Measurements from ENCODE around the gene SPATS1. TPM values are rescaled to one million over a fixed set of nuclear protein-coding genes. Genes with fewer than 3 reads are reported as not detected.
"Not testable (repeated sequence)": the region's sequence is repeated elsewhere in the genome, so short reads cannot be mapped to it uniquely, and the experiment has no call there.

The SPATS1 gene
- total RNA-seq, 6 experiments from 2014 or later: not detected

- intact Hi-C loops (cut with DNase I): loop anchor here in 1 of 2 donors (10.0 kb wide), 1 partner anchor 185 kb away; no protein-coding TSS in a partner anchor
These were observed 7.6 kb downstream of the SPATS1 start for GRCh38 chr6:44349904-44350649.

GRCh38 chr6:44350650-44350994, 8.2 kb downstream of the SPATS1 start:
- 27% methylated on average over 3 of the region's 4 CpGs for WGBS (ENCODE audit: insufficient coverage, low coverage, low lambda C conversion rate, missing lambda C conversion rate)
- H3K9me3 ChIP-seq; H3K36me3 ChIP-seq; DNase-seq; H3K27me3 ChIP-seq; intact Hi-C loops (cut with DNase I): not testable (repeated sequence)
- H3K27ac ChIP-seq: peak overlapping the region in 2 of 3 donors; percentile 46 to 78
- ATAC-seq: peak in 2 of 4 donors; percentile 50 to 53
- peaks cover 0 to 15% (median 2%) of the 10 kb centered on the region in 4 donors for H3K4me1 ChIP-seq
- peak overlapping the region in 1 of 3 donors; percentile 8 for H3K4me3 ChIP-seq

More at GRCh38 chr6:44349904-44350649, 7.6 kb downstream of the SPATS1 start:
- ATAC-seq (peak; percentile 94 to 97 (median 96)), DNase-seq (peak in 1 of 3 donors; percentile 61)
- H3K27me3 ChIP-seq: no peaks in the 10 kb centered on the region
- 37% methylated on average over 6 of the region's 6 CpGs for WGBS (ENCODE audit: insufficient coverage, low coverage, low lambda C conversion rate, missing lambda C conversion rate)
- peak overlapping the region in 2 of 3 donors; percentile 46 to 78 for H3K27ac ChIP-seq
- no peak for TF ChIP-seq POLR2A (IDR thresholded peaks at IDR 0.05)
- TF ChIP-seq CTCF (IDR thresholded peaks at IDR 0.05): no peak
- H3K36me3 ChIP-seq: no peaks in the 10 kb centered on the region
- no peaks in the 10 kb centered on the region for H3K9me3 ChIP-seq
- peak overlapping the region in 1 of 3 donors; percentile 8 for H3K4me3 ChIP-seq
- peaks cover 0 to 15% (median 2%) of the 10 kb centered on the region in 4 donors for H3K4me1 ChIP-seq

GRCh38 chr6:44352259-44352658, 9.8 kb downstream of the SPATS1 start:
- no peaks in the 10 kb centered on the region for H3K9me3 ChIP-seq
- ATAC-seq (no peak), DNase-seq (no peak)
- no peak overlapping the region for H3K4me3 ChIP-seq
- intact Hi-C loops (cut with DNase I): no loop called here
- peaks cover 0 to 15% (median 2%) of the 10 kb centered on the region in 4 donors for H3K4me1 ChIP-seq
- H3K27ac ChIP-seq: no peak overlapping the region
- H3K36me3 ChIP-seq: no peaks in the 10 kb centered on the region
- TF ChIP-seq POLR2A (IDR thresholded peaks at IDR 0.05): no peak
- TF ChIP-seq CTCF (IDR thresholded peaks at IDR 0.05): no peak
- 36% methylated on average over 2 of the region's 4 CpGs for WGBS (ENCODE audit: insufficient coverage, low coverage, low lambda C conversion rate, missing lambda C conversion rate)
- H3K27me3 ChIP-seq: no peaks in the 10 kb centered on the region

- TF ChIP-seq POLR2A (IDR thresholded peaks at IDR 0.05): no peak
- TF ChIP-seq CTCF (IDR thresholded peaks at IDR 0.05): no peak
- Histone ChIP-seq H3K36me3 (no peaks in the 10 kb centered on the region), H3K27ac (no peak overlapping the region), H3K4me3 (no peak overlapping the region), H3K27me3 (no peaks in the 10 kb centered on the region), H3K9me3 (no peaks in the 10 kb centered on the region), H3K4me1 (peaks cover 0 to 15% (median 2%) of the 10 kb centered on the region in 4 donors)
- intact Hi-C loops (cut with DNase I): no loop called here
- no peak for ATAC-seq
- no peak for DNase-seq
- 56% methylated on average over 1 of the region's 2 CpGs for WGBS (ENCODE audit: insufficient coverage, low coverage, low lambda C conversion rate, missing lambda C conversion rate)
These were observed 10.9 kb downstream of the SPATS1 start for GRCh38 chr6:44353336-44353735.

GRCh38 chr6:44355640-44356039, 13.2 kb downstream of the SPATS1 start:
- Histone ChIP-seq H3K27me3 (no peaks in the 10 kb centered on the region), H3K4me3 (no peak overlapping the region), H3K36me3 (no peaks in the 10 kb centered on the region), H3K9me3 (no peaks in the 10 kb centered on the region), H3K27ac (no peak overlapping the region), H3K4me1 (peaks cover 0 to 7% (median 0%) of the 10 kb centered on the region in 4 donors)
- ATAC-seq: no peak
- intact Hi-C loops (cut with DNase I): no loop called here
- WGBS (ENCODE audit: insufficient coverage, low coverage, low lambda C conversion rate, missing lambda C conversion rate): 77% methylated on average over 4 of the region's 4 CpGs
- no peak for DNase-seq
- TF ChIP-seq CTCF (IDR thresholded peaks at IDR 0.05) (no peak), POLR2A (IDR thresholded peaks at IDR 0.05) (no peak)
